Mucosa of descending colon (tissue), 3 donors: ENCODE results near the gene RRAGD. TPM values are rescaled to one million over a fixed set of nuclear protein-coding genes. Genes with fewer than 3 reads are reported as not detected.

ENCODE experiments used
- ATAC-seq: fragments of 200-7000 bp; cut with Tn5 transposase; one replicate; pipeline ENCODE4 v1.9.1; 2020; ENCODE audit warnings: mild to moderate bottlenecking, moderate library complexity
- DNase-seq, 3 donors: peaks; one replicate each; pipeline ENCODE4 v3.0.0-alpha.2; 2020
- H3K36me3 ChIP-seq: fragments of 200-600 bp; one replicate; pipeline ENCODE4 v1.8.0; 2021; ENCODE audit warnings: low read depth, mild to moderate bottlenecking
- H3K4me1 ChIP-seq: fragments of 200-600 bp; one replicate; pipeline ENCODE4 v1.8.0; 2021; ENCODE audit warnings: low read depth, mild to moderate bottlenecking
- H3K4me3 ChIP-seq: fragments of 200-600 bp; one replicate; pipeline ENCODE4 v1.8.0; 2021; ENCODE audit warnings: mild to moderate bottlenecking
- H3K9me3 ChIP-seq: fragments of 200-600 bp; one replicate; pipeline ENCODE4 v1.8.0; 2021; ENCODE audit warnings: mild to moderate bottlenecking
- CTCF ChIP-seq: fragments of 200-600 bp; IDR thresholded peaks from one replicate; pipeline ENCODE4 v1.8.0; 2022; ENCODE audit warnings: antibody characterized with exemption, mild to moderate bottlenecking
- intact Hi-C, 2 donors: fragments of 100-400 bp; cut with DNase I in 1 of 2; cut with micrococcal nuclease in 1 of 2; formaldehyde crosslinking; loops; one replicate each; pipeline versions ENCODE4 v1.11.0 to v1.11.1; 2022; cut with DNase I, micrococcal nuclease
- total RNA-seq, 3 donors: library from RNA; stranded (reverse); fragmentation: NEBNext Ultra II Directional in 2 of 3; extraction: Animal tissue kit (Norgen Biotek cat#: 25700) in 2 of 3; gene quantifications; one replicate each; pipeline versions ENCODE4 v1.2.1 to v1.2.4, GENCODE V29; 2021 to 2023
- donor health status: DM: no; HTN: no; CAD: no; lungs with moderate emphysema.
- donor health status: DM: no; HTN: no; CAD: no.
- donor health status: DM: no; HTN: yes; CAD: no.

Gene RRAGD
- total RNA-seq, 3 donors from 2014 or later, result 3.2 to 17.6 (median 4.0) TPM

DNA sequence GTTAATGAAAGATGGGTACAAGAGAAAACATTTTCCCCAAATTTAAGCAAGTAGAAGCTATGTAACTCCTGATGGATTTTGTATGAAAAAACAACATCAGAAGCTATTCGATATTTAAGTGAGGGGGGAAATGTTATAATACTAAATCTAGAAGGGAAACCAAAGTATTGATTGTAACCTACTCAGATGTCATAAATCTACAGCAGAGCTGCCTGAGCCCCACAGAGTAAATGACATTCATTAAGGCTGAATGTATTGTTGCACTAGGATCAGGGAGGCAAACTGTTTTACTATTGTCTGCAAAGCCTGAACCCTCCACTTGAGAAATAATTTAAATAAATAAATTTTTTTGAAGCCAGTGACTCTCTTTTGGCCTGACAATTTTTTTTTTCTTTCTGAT, 40.2 kb upstream of the RRAGD start:
- H3K36me3 ChIP-seq, result no peaks in the 10 kb centered on the region
- H3K4me3 ChIP-seq, result no peak overlapping the region
- DNase-seq (no peak), ATAC-seq (no peak)
- H3K4me1 ChIP-seq, result no peaks in the 10 kb centered on the region
- TF ChIP-seq CTCF, result no peak
- intact Hi-C loops, result no loop called here
- no peaks in the 10 kb centered on the region for H3K9me3 ChIP-seq

DNA sequence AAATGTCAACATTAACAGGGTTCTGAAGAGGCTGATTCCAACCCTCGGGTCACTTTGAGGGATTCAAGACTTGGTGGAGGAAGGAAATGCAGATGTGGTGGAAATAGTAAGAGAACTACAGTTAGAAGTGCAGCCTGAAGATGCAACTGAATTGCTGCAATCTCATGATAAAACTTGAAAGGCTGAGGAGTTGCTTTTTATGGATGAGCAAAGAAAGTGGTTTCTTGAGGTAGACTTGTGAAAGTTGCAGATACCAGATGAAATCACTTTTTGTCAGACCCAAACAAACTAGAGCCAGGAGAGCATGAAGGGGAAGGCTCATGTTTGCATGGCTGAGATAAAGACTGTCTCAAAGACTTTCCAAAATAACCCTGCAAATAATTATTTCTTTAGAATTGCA, 37.1 kb upstream of the RRAGD start:
- H3K4me3 ChIP-seq, result no peak overlapping the region
- H3K9me3 ChIP-seq, result no peaks in the 10 kb centered on the region
- DNase-seq (no peak), ATAC-seq (no peak)
- no peak for TF ChIP-seq CTCF
- no peaks in the 10 kb centered on the region for H3K36me3 ChIP-seq
- intact Hi-C loops, result no loop called here
- no peaks in the 10 kb centered on the region for H3K4me1 ChIP-seq

- TF ChIP-seq CTCF, result no peak
- Histone ChIP-seq H3K9me3 (no peaks in the 10 kb centered on the region), H3K4me1 (no peaks in the 10 kb centered on the region), H3K4me3 (no peak overlapping the region), H3K36me3 (no peaks in the 10 kb centered on the region)
- ATAC-seq (no peak), DNase-seq (no peak)
- intact Hi-C loops, result no loop called here
Measured at GRCh38 chr6:89443658-89444057, 31.6 kb upstream of the RRAGD start.

DNA sequence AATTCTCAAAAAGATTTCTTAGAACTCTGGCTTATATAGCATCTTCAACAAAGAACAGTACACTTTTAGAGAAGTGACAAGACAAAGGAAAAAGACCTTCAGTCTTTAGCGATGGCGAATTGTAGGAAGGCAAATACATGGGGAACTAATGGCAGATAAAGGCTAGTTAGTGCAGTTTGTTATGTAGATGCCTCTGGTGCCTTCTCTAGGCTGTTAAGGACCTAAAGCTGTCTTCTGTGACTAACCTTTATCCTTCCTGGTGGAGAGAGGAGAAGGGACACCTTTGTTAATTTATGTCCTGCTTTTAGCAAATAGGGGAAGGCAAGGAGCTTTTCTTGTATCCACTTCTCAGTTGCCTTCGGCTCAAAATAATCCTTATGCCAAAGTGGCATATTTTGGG, 28.1 kb upstream of the RRAGD start:
- Histone ChIP-seq H3K4me3 (no peak overlapping the region), H3K36me3 (no peaks in the 10 kb centered on the region), H3K9me3 (no peaks in the 10 kb centered on the region), H3K4me1 (no peaks in the 10 kb centered on the region)
- DNase-seq, result no peak
- no peak for ATAC-seq
- TF ChIP-seq CTCF, result no peak
- intact Hi-C loops, result no loop called here

DNA sequence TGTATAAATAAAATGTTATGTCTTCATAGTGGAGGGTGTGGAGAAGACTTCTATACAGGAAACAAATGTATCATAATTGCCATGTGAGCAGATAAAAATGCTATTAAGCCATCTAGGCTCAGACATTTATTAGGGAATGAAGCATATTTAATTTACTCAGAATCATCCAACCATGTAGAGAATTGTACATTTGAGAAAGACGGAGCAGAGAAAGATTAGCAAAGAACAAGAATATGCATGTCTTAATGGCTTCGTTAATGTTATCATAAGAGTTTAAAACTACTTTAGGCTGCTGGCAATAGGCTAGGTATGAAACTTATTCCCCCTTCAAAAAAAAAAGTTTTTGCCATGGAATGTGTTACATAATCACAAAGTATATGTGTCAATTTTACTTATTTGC, 26.9 kb upstream of the RRAGD start:
- no peak for ATAC-seq
- H3K36me3 ChIP-seq, result no peaks in the 10 kb centered on the region
- no peak for TF ChIP-seq CTCF
- intact Hi-C loops, result no loop called here
- H3K9me3 ChIP-seq, result no peaks in the 10 kb centered on the region
- H3K4me3 ChIP-seq, result no peak overlapping the region
- DNase-seq, result no peak
- no peaks in the 10 kb centered on the region for H3K4me1 ChIP-seq

DNA sequence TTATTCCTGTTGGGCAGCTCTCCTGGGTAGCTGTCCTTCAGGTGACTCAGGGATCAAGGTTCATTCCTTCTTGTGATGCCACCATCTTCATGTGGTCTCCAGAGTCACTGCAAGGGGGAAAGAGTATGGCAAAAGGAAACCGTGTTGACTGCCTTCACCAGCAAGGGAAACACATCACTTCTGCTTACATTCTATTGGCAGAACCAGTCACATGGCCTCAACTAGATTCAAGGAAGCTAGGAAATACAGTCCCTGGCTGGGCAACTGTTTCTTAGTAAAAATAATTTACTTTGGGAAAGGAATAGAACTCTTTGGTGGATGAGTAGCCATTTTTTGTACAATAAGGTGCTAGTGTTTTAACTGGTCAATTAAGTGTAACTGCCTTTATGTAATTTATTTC, 26.2 kb upstream of the RRAGD start:
- DNase-seq (no peak), ATAC-seq (no peak)
- Histone ChIP-seq H3K36me3 (no peaks in the 10 kb centered on the region), H3K9me3 (no peaks in the 10 kb centered on the region), H3K4me3 (no peak overlapping the region), H3K4me1 (no peaks in the 10 kb centered on the region)
- intact Hi-C loops, result no loop called here
- no peak for TF ChIP-seq CTCF
